ENCODE data around the gene EPHB1.

The EPHB1 gene

DNA sequence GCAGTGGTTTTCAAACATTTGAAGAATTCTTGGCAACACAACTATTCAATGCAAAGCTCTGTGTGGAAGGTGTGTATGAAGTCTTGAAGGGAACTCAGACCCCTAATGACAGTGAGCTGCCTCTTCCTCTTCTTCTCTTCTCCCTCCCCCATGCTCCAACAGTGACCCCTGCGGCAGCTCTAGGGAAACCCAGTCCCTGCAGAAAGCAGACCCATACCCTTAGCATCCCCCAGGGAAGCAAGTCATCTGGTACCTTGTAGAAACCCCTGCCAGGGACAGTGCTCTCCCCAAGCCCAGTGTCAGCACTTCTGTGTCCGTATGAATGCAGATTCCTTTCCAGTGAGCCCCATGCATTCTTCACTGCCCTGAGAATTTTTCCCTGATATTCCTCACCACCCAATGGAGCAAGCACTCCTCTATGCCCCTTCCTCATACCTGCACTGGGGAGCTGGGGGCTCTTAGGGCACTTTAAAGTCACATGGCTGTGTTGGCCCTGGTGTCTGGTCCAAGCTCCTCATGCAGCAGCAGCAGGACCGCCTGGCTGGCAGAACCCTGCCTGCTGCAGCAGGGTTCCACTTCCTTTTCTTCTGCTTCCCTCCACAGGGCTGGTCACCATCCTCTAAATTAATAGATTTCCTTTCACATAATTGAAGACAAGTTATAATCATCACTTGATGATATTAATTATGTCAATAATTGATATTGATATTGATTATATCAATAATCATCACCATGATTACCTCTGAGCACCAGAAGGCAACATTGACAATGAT is 442.5 kb downstream of the EPHB1 start:
- FAIRE-seq (no peak), DNase-seq (ENCODE audit: insufficient read length, low spot score) (no peak)
- TF ChIP-seq PAX5 (IDR thresholded peaks at IDR 0.05; ENCODE audit: insufficient read depth, low read length, severe bottlenecking): no peak
- no peak for TF ChIP-seq POU2F2 (IDR thresholded peaks at IDR 0.05; ENCODE audit: low read depth, low read length)
- no peak for TF ChIP-seq SPI1 (IDR thresholded peaks at IDR 0.05; ENCODE audit: low read depth, low read length)
- TF ChIP-seq POLR2AphosphoS5 (IDR thresholded peaks at IDR 0.05; ENCODE audit: low read depth, low read length): no peak
- no peak for TF ChIP-seq TAF1 (IDR thresholded peaks at IDR 0.05; ENCODE audit: low read depth, low read length)
- TF ChIP-seq POLR2A (IDR thresholded peaks at IDR 0.05; ENCODE audit: low read depth, low read length): no peak

DNA sequence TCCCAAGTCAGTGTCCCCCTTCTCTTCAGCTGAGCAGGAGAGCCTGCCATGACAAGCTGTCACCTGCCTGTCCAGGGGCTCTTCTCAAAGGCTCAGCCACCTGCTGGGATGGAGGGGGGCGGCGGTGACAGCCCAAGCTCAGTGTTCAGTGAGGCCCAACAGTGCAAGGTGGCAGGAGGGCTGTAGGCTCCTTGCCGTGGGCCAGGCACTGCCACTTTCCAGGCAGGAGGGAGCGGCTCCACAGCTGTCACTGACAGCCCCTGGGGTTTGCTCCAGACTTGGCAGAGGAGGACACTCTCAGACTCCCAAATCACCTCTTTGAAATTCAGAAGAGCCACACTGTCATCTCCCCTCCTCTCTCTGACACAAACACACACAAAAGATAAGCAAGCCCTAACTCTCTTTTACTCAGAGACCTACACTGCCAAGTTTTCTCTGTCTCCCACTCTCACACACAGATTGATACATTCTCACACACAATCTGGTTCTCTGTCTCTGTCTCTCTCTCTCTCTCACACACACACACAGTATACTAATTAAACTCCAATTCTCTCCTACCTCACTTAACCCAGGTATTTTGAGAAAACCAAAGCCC is 443.3 kb downstream of the EPHB1 start:
- DNase-seq (ENCODE audit: insufficient read length, low spot score) (no peak), FAIRE-seq (no peak)
- TF ChIP-seq POLR2AphosphoS5 (IDR thresholded peaks at IDR 0.05; ENCODE audit: low read depth, low read length) (no peak), POU2F2 (IDR thresholded peaks at IDR 0.05; ENCODE audit: low read depth, low read length) (no peak), SPI1 (IDR thresholded peaks at IDR 0.05; ENCODE audit: low read depth, low read length) (no peak), PAX5 (IDR thresholded peaks at IDR 0.05; ENCODE audit: insufficient read depth, low read length, severe bottlenecking) (no peak), POLR2A (IDR thresholded peaks at IDR 0.05; ENCODE audit: low read depth, low read length) (no peak), TAF1 (IDR thresholded peaks at IDR 0.05; ENCODE audit: low read depth, low read length) (no peak)

DNA sequence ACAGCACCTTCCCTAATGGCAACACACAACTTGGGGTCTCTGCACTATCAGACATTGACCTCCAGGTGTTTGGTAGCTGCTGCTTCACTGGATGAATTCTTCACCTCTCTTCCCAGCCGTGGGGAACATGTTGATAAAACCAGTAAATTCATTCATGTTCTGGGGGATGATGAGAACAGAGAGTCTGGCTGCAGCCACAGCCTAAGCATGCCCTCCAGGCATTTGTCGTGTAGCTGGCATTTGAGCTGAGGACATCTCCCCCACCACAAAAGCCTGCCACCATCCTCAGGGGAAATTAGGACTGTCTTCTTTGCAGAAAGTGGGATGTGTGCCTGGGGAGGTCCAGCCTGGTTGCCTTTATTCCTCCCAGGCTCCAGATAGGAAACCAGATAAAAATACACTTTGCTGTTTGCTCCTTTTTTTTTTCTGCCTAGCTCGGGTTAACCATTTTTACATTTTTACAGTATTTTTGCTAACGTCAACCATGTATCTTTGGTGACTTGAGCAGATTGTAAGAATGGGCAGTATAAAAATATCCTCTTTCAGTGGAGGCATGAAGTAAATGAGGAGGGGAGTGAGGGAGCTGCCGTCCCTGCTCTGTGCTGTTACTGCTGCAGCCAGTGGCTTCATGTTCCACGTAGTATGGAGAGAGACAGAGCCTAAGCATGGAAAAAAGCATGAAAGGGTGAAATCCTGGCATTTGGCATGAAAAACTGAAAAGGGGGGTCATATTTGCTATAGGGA is 444.0 kb downstream of the EPHB1 start:
- FAIRE-seq (no peak), DNase-seq (ENCODE audit: insufficient read length, low spot score) (no peak)
- TF ChIP-seq PAX5 (IDR thresholded peaks at IDR 0.05; ENCODE audit: insufficient read depth, low read length, severe bottlenecking): no peak
- TF ChIP-seq TAF1 (IDR thresholded peaks at IDR 0.05; ENCODE audit: low read depth, low read length): no peak
- TF ChIP-seq POLR2AphosphoS5 (IDR thresholded peaks at IDR 0.05; ENCODE audit: low read depth, low read length): no peak
- TF ChIP-seq SPI1 (IDR thresholded peaks at IDR 0.05; ENCODE audit: low read depth, low read length): no peak
- no peak for TF ChIP-seq POU2F2 (IDR thresholded peaks at IDR 0.05; ENCODE audit: low read depth, low read length)
- TF ChIP-seq POLR2A (IDR thresholded peaks at IDR 0.05; ENCODE audit: low read depth, low read length): no peak

DNA sequence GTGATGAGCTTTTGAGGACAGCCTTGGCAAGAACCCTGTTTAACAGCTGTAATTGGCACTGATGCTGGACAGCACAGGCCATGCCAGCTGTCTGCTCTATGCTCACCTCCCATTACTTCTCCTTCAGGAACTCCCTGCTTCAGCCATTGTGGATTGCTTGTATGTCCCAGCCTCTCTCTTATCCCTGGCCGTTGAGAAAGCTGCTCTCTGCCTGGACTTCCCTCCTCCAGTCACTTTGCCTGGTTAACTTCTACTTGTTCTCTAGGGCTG is 444.5 kb downstream of the EPHB1 start:
- FAIRE-seq (no peak), DNase-seq (ENCODE audit: insufficient read length, low spot score) (no peak)
- TF ChIP-seq PAX5 (IDR thresholded peaks at IDR 0.05; ENCODE audit: insufficient read depth, low read length, severe bottlenecking) (no peak), TAF1 (IDR thresholded peaks at IDR 0.05; ENCODE audit: low read depth, low read length) (no peak), SPI1 (IDR thresholded peaks at IDR 0.05; ENCODE audit: low read depth, low read length) (no peak), POU2F2 (IDR thresholded peaks at IDR 0.05; ENCODE audit: low read depth, low read length) (no peak), POLR2AphosphoS5 (IDR thresholded peaks at IDR 0.05; ENCODE audit: low read depth, low read length) (no peak)

DNA sequence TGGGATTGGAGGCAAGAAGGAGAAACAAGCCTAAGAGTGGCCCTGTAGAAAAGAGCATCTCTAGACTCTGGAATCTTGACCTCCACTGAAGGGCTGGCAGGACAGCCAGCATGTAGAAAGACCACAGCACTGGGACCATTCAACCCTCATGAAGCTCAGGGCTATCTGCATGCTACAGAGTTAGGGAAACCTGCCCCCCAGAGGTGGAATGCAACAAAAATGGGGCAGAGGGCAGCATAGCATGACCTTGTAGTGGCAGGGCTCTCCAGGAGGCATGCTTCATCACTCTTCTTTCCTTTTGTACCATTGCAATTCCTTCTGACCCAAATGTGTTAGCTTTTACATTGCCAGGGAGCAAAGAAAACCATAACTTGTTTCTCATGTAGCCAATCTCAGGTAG is 445.4 kb downstream of the EPHB1 start:
- FAIRE-seq: no peak
- DNase-seq (ENCODE audit: insufficient read length, low spot score): no peak
- no peak for TF ChIP-seq SPI1 (IDR thresholded peaks at IDR 0.05; ENCODE audit: low read depth, low read length)
- TF ChIP-seq POLR2AphosphoS5 (IDR thresholded peaks at IDR 0.05; ENCODE audit: low read depth, low read length): no peak
- no peak for TF ChIP-seq PAX5 (IDR thresholded peaks at IDR 0.05; ENCODE audit: insufficient read depth, low read length, severe bottlenecking)
- TF ChIP-seq POU2F2 (IDR thresholded peaks at IDR 0.05; ENCODE audit: low read depth, low read length): no peak
- no peak for TF ChIP-seq POLR2A (IDR thresholded peaks at IDR 0.05; ENCODE audit: low read depth, low read length)
- TF ChIP-seq TAF1 (IDR thresholded peaks at IDR 0.05; ENCODE audit: low read depth, low read length): no peak

DNA sequence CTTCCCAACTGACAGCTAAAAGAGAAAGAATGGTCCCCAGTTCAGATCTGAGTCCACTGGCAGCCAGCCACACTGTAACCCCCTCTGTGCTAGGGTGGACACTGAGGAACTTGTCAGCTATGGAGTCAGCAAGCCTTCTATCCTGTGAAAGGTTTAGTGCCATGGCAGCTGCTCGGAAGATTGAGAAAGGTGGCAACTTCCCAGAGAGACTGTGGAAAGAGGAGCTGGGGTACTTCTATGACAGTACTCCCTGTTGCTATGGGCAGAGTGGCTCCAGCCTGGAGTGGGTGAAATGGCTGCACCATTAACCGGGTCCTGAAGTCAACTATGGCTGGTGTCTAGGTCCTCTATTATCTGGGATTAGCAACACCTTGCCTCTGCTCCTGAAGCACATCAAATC is 447.2 kb downstream of the EPHB1 start:
- FAIRE-seq (no peak), DNase-seq (ENCODE audit: insufficient read length, low spot score) (no peak)
- no peak for TF ChIP-seq PAX5 (IDR thresholded peaks at IDR 0.05; ENCODE audit: insufficient read depth, low read length, severe bottlenecking)
- TF ChIP-seq POLR2A (IDR thresholded peaks at IDR 0.05; ENCODE audit: low read depth, low read length): no peak
- no peak for TF ChIP-seq POLR2AphosphoS5 (IDR thresholded peaks at IDR 0.05; ENCODE audit: low read depth, low read length)
- TF ChIP-seq SPI1 (IDR thresholded peaks at IDR 0.05; ENCODE audit: low read depth, low read length): no peak
- TF ChIP-seq TAF1 (IDR thresholded peaks at IDR 0.05; ENCODE audit: low read depth, low read length): no peak
- no peak for TF ChIP-seq POU2F2 (IDR thresholded peaks at IDR 0.05; ENCODE audit: low read depth, low read length)

DNA sequence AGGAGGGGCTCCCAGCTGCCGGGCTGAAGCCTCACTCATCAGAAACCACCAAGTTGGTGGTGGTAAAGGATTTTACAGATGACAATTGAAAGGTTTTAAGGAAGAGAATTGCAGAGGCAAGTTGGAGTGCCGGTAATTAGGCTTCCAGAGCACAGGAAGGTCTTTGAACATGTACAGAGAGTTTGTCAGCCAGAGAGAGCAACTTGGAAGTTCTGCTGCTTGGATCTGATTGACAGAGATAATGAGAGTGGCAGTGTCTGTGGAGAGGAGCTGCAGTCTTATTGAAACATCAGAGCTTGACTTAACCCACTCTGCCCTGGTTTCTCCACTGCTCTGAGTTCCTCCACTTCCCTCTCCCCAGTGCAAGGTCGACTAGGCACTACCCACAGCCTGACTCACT is 448.6 kb downstream of the EPHB1 start:
- FAIRE-seq (no peak), DNase-seq (ENCODE audit: insufficient read length, low spot score) (no peak)
- no peak for TF ChIP-seq POLR2A (IDR thresholded peaks at IDR 0.05; ENCODE audit: low read depth, low read length)
- no peak for TF ChIP-seq SPI1 (IDR thresholded peaks at IDR 0.05; ENCODE audit: low read depth, low read length)
- TF ChIP-seq POLR2AphosphoS5 (IDR thresholded peaks at IDR 0.05; ENCODE audit: low read depth, low read length): no peak
- no peak for TF ChIP-seq TAF1 (IDR thresholded peaks at IDR 0.05; ENCODE audit: low read depth, low read length)
- no peak for TF ChIP-seq PAX5 (IDR thresholded peaks at IDR 0.05; ENCODE audit: insufficient read depth, low read length, severe bottlenecking)
- TF ChIP-seq POU2F2 (IDR thresholded peaks at IDR 0.05; ENCODE audit: low read depth, low read length): no peak

DNA sequence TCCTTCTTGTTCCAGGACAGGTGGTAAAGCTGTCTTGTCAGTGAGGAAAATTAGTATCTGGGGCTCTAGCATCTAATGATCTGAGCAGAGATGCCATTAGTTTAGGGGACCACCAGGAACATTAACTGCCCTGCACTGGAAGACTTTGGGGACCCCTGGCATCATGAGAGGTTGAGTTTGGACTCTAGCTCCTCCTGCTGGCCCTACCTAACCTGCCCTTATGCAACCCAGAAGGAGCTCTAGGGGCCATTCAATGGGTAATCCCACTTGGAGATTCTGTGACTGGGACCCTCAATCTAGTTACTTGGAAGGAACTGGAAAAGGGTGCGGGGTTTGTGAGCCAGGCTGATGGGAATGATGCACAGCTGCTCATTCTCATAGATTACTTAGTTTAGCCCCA is 451.0 kb downstream of the EPHB1 start:
- FAIRE-seq: no peak
- TF ChIP-seq POLR2AphosphoS5 (IDR thresholded peaks at IDR 0.05; ENCODE audit: low read depth, low read length) (no peak), POLR2A (IDR thresholded peaks at IDR 0.05; ENCODE audit: low read depth, low read length) (no peak), POU2F2 (IDR thresholded peaks at IDR 0.05; ENCODE audit: low read depth, low read length) (no peak), TAF1 (IDR thresholded peaks at IDR 0.05; ENCODE audit: low read depth, low read length) (no peak), SPI1 (IDR thresholded peaks at IDR 0.05; ENCODE audit: low read depth, low read length) (no peak)
- DNase-seq (ENCODE audit: insufficient read length, low spot score): no peak

DNA sequence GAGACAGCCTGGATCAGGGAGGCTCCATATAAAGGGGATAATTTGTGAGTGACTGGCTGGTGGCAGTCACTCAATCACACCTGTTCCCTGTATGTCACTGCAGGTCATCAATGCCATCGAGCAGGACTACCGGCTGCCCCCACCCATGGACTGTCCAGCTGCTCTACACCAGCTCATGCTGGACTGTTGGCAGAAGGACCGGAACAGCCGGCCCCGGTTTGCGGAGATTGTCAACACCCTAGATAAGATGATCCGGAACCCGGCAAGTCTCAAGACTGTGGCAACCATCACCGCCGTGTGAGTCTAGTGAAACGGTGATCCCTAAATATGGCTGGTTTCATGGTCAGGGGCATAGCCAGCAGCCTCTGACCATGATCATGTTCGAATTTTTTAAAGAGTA is 453.2 kb downstream of the EPHB1 start:
- FAIRE-seq: no peak
- TF ChIP-seq SPI1 (IDR thresholded peaks at IDR 0.05; ENCODE audit: low read depth, low read length) (no peak), POLR2A (IDR thresholded peaks at IDR 0.05; ENCODE audit: low read depth, low read length) (no peak), POLR2AphosphoS5 (IDR thresholded peaks at IDR 0.05; ENCODE audit: low read depth, low read length) (no peak), POU2F2 (IDR thresholded peaks at IDR 0.05; ENCODE audit: low read depth, low read length) (no peak), TAF1 (IDR thresholded peaks at IDR 0.05; ENCODE audit: low read depth, low read length) (no peak), PAX5 (IDR thresholded peaks at IDR 0.05; ENCODE audit: insufficient read depth, low read length, severe bottlenecking) (no peak)
- DNase-seq (ENCODE audit: insufficient read length, low spot score): no peak

All from GM12891 (cell line).